ENCODE results near the gene SOD2.
A peak's percentile ranks its signal among the peaks of the same experiment; 100 is the strongest.
"Not testable (repeated sequence)": the region's sequence is repeated elsewhere in the genome, so short reads cannot be mapped to it uniquely, and the experiment has no call there.

SOD2 gene

GRCh38 chr6:159716247-159717096 lies 23.4 kb upstream of the SOD2 start:
- no peak for DNase-seq (ENCODE audit: low read depth in 2 of 2, low spot score in 1 of 2)

DNA sequence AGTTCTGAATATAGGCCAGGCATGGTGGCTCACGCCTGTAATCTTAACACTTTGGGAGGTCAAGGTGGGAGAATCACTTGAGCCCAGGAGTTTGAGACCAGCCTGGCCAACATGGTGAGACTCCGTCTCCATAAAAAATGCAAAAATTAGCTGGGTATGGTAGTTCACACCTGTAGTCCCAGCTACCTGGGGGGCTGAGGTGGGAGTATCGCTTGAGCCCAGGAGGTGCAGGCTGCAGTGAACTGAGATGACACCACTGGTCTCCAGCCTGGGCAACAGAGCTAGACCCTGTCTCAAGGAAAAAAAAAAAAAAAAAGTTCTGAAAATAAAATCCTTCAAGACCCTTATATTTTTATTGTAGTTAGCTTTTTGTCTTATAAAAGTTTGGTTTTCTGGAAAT lies 22.6 kb upstream of the SOD2 start:
- DNase-seq (ENCODE audit: low read depth in 2 of 2, low spot score in 1 of 2) = no peak

GRCh38 chr6:159715166-159715565 lies 22.1 kb upstream of the SOD2 start:
- DNase-seq (ENCODE audit: low read depth in 2 of 2, low spot score in 1 of 2) = no peak

DNA sequence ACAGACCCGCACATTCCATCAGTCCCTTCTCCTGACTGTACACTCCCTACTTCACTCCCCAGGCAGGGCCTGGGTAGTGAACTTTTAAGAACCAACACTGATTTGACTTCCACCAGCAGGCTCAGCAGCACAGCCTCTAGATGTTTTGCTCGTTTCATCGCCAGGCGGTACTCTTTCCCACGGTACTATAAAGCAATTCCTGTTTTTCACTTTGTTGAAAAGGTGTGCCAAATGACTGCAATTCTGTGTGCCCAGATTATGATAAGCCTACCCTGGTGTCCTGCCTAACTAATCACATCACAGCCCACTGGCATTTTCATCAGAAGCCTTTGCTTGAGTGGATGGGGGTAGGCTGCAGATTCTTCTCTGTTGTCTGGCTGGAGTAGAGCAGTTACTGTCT lies 21.4 kb upstream of the SOD2 start:
- DNase-seq (ENCODE audit: low read depth in 2 of 2, low spot score in 1 of 2) = no peak

DNA sequence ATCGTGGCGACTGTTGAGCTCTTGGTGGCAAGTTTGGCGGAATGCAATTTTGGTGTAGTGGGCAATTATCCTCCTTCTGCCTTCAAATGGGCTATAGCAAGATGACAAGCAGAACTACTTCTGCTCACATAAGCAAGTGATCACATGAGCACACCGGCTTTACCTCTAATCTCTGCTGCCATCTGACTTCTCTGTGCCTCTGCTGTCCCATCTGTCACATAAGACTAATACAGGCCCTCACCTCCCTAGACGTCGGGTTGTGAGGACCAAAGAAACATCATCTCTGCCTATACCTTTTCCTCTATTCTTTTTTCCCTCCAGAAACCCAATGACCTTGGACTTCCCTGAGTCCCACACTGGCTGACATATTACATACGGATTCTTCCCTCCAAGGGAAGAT lies 20.9 kb upstream of the SOD2 start:
- no peak for DNase-seq (ENCODE audit: low read depth in 2 of 2, low spot score in 1 of 2)

DNA sequence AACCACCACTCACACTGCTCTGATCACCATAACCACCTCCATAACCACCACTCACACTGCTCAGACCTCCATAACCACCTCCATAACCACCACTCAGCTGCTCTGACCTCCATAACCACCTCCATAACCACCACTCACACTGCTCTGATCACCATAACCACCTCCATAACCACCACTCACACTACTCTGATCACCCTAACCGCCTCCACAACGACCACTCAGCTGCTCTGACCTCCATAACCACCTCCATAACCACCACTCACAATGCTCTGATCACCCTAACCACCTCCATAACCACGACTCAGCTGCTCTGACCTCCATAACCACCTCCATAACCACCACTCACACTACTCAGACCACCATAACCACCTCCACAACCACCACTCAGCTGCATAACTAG lies 19.3 kb upstream of the SOD2 start:
- DNase-seq (ENCODE audit: low read depth in 2 of 2, low spot score in 1 of 2) = not testable (repeated sequence)

GRCh38 chr6:159710603-159711002 lies 17.6 kb upstream of the SOD2 start:
- DNase-seq (ENCODE audit: low read depth in 2 of 2, low spot score in 1 of 2) = not testable (repeated sequence)

DNA sequence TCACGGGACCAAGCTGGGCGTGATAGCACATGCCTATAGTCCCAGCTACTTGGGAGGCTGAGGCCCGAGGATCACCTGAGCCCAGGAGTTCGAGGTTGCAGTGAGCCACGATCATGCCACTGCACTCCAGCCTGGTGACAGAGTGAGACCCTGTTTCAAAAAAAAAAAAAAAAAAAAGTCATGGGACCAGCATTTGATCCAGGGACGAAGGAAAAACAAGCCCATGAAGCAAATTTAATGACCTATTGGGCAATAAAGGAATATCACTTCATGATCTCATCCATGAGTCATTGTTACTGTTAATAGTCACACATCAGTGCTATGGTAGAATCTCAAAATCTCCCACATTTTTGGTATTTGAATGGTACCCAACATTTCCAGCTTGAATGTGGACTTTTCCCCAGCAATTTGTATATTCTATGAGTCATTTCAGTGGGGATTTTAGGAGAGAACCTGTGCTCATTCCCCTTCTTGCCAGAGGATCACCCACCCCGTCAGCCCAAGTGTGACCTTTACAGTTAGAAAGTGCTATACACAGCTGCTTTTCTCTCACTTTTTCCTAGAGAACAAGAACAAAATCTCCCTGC lies 8.5 kb upstream of the SOD2 start:
- DNase-seq (ENCODE audit: low read depth in 2 of 2, low spot score in 1 of 2) = no peak

- DNase-seq (ENCODE audit: low read depth in 2 of 2, low spot score in 1 of 2) = no peak
These were observed 7.9 kb upstream of the SOD2 start for GRCh38 chr6:159700970-159701369.

DNA sequence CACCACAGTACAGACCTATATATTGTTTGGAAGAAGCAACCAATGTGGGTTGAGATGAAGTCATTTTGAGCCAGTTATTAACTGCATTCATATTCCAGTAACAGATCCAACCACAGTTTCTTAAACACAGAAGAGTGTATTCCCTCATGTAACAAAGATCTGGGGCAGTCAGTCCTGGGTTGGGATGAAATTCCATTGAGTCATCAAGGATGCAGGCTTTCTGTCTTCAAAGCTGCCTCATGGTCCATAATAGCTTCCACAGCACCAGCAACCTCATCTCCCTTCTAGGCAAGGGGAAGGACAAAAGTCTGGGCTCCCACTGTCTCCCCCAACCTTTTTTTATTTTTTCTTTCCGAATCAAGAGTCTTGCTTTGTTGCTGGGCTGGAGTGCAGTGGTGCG lies 2.9 kb upstream of the SOD2 start:
- no peak for DNase-seq (ENCODE audit: low read depth in 2 of 2, low spot score in 1 of 2)

- no peak for DNase-seq (ENCODE audit: low read depth in 2 of 2, low spot score in 1 of 2)
These were observed 979 bp upstream of the SOD2 start for GRCh38 chr6:159693894-159694545.

GRCh38 chr6:159692303-159693127 lies 526 bp downstream of the SOD2 start:
- DNase-seq (ENCODE audit: low read depth in 2 of 2, low spot score in 1 of 2) = peak; percentile 17 to 27

DNA sequence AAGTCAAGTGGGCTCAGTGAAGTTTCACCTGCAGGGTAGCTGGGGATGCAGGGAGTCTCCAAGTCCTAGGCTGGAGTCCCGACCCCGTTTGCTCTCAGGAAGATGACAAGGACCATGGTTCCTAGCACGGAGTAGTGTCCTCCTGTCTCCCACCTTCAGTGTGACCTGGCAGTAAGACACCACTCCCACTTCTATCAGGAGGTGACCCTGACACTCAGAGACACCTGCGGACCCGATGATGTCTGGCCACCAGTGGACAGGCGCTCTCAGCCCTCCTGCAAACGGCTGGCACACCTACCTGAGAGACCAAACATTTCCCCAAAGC lies 1.1 kb downstream of the SOD2 start:
- no peak for DNase-seq (ENCODE audit: low read depth in 2 of 2, low spot score in 1 of 2)

DNA sequence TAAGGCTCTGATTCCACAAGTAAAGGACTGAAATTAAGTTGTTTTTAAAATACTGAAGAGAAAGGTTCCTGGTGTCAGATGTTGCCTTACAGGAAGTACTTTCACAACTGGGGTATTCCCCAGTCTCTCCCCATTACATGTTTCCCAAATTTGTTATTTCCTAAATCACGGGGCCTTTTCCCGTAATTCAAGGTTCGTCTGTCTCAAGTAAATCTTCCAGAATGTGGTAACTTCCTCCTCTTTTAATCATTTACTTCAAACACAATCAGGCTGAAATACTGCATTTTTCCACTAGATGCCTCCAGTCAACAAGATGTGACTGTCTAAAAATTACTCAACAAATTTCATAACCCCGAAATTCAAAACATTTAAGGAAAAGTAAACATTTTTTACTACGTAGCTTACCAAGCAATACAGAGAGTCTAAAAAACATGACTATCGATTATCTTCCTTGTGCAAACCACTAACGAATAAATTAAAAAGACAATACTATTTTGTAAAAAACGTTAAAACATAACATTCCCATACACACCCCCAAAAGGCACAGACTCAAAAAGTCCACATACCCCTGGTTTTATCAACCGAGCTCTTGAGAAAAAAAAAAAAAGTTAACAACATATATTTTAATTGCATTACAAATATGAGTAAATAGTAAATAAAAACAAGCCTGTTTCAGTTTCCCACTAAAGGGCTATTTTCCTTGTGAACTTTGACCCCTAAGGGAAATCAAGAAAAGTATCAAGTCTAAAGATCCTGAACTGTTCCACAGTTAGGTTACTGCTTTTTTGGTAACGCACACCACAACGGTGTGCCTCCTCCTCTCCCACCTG lies 1.7 kb downstream of the SOD2 start:
- no peak for DNase-seq (ENCODE audit: low read depth in 2 of 2, low spot score in 1 of 2)

- not testable (repeated sequence) for DNase-seq (ENCODE audit: low read depth in 2 of 2, low spot score in 1 of 2)
These were observed 2.9 kb downstream of the SOD2 start for GRCh38 chr6:159690135-159690534.

DNA sequence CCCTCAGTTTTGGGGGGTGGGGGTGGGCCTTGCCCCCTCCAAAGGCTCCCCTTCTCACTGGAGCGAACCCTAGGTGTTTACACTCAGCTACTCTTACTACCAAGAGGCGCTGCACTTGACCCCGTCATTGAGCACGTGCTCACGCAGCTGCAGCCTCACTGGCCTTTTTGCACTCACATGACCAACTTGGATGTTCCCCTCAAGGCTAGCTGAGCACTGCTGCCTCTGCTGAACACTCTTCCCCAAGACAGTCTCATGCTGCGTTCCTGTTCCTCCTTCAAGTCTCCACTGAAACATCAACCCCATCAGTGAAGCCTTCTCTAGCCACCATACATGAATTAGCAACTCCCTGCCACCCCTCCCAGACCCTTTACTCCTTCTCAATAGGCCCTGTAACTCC lies 4.0 kb downstream of the SOD2 start:
- no peak for DNase-seq (ENCODE audit: low read depth in 2 of 2, low spot score in 1 of 2)

DNA sequence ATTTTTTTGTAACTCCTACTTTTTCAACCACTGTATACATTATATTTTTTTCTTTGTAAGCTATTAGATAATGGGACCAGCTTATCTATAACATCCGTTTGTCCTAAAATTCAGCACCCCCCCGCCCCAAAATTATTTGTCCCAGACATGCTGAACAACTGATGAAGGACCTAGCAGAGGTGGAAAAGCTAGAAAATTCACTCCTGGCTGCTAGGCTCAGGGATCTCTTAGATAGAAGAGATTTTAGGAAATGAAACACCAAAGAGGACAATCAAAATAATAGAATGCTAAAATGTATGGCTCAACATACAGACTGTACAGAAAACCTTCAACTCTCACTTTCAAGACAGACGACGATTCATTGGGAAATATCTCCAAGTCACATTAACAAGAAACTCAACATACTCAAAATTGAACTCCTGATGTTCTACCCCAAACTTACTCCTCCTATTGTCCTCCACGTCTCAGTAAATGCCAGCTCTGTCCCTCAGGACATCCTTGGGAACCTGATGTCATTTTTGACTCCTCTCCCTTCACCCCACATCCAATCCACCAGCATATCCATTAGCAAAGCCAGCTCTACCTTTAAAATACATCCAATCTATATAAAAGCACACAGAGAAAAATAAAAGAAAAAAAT lies 4.7 kb downstream of the SOD2 start:
- no peak for DNase-seq (ENCODE audit: low read depth in 2 of 2, low spot score in 1 of 2)

- no peak for DNase-seq (ENCODE audit: low read depth in 2 of 2, low spot score in 1 of 2)
These were observed 5.7 kb downstream of the SOD2 start for GRCh38 chr6:159687341-159687740.

DNA sequence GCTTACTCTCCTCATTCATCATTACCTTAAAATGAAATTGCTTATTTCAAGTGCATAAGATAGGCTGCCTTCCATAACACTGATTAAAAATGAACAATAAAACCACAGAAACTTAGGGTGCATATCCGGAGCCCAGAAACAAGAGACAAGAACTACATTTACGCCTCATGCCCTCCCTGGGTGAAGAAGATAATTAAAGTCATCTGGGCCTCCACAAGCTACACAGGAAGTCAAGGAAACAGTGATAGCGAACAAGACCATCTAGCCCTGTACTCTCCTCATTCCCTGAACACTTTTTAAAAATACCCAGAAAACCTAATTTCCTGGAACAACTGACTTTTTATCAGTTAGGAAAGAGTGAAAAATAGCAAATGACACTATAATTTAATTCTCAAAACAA lies 6.3 kb downstream of the SOD2 start:
- DNase-seq (ENCODE audit: low read depth in 2 of 2, low spot score in 1 of 2) = no peak

DNA sequence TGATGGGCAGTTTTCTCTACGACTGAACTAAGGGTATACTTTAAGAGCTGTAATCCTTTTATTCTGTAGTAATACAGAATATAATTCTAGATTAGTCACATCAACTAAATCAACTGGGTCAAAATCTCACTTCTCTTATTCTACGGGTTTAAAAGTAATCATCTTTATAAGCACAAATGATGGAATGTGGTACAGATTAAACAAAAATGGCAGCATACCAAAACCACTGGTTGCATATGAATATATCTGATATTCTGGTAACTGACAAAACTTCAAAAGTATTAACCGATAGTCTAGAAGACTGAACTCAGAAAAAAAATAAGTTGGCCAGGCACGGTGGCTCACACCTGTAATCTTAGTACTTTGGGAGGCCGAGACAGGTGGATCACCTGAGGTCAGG lies 7.0 kb downstream of the SOD2 start:
- no peak for DNase-seq (ENCODE audit: low read depth in 2 of 2, low spot score in 1 of 2)

DNA sequence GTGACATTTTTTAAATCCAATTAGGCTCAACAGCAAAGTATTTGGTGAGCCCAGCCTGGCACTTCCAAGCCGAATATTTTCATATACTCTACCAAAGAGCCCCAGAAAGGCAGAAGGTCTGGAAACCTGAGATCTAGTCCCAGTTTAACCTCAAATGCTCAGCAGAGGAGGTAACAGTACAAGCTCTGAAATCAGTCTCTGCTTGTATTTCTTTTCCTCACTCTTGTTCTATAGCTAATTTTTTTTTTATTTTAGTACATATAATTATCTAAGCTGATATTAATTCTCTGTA lies 9.1 kb downstream of the SOD2 start:
- no peak for DNase-seq (ENCODE audit: low read depth in 2 of 2, low spot score in 1 of 2)

Measured in stimulated activated CD8-positive, alpha-beta memory T cell treated with anti-CD3 and anti-CD28 coated beads, Interleukin-4, amount 100 ng/mL, for 1 hour (primary cell).